Endothelial cell (in vitro differentiated cells): Measurements from ENCODE around the gene MYRIP. TPM values are rescaled to one million over a fixed set of nuclear protein-coding genes. Genes with fewer than 3 reads are reported as not detected.

Experiments
- DNase-seq: peaks from one replicate; pipeline ENCODE4 v3.0.0; 2021; ENCODE audit warnings: low spot score
- H3K27ac Mint-ChIP-seq: one replicate; pipeline ENCODE4 v1.8.0; 2021; ENCODE audit warnings: mixed read lengths, inconsistent platforms; ENCODE audit not compliant: unreplicated experiment
- H3K27me3 Mint-ChIP-seq: one replicate; pipeline ENCODE4 v1.8.0; 2021; ENCODE audit warnings: mild to moderate bottlenecking, moderate library complexity, mixed read lengths, inconsistent platforms; ENCODE audit not compliant: unreplicated experiment
- H3K36me3 Mint-ChIP-seq: one replicate; pipeline ENCODE4 v1.8.0; 2021; ENCODE audit warnings: mild to moderate bottlenecking, low read depth, mixed read lengths, inconsistent platforms; ENCODE audit not compliant: unreplicated experiment
- H3K4me1 Mint-ChIP-seq: one replicate; pipeline ENCODE4 v1.8.0; 2021; ENCODE audit warnings: mild to moderate bottlenecking, mixed read lengths, inconsistent platforms; ENCODE audit not compliant: unreplicated experiment
- H3K4me3 Mint-ChIP-seq: one replicate; pipeline ENCODE4 v1.8.0; 2021; ENCODE audit warnings: mild to moderate bottlenecking, mixed read lengths, inconsistent platforms; ENCODE audit not compliant: unreplicated experiment
- H3K9me3 Mint-ChIP-seq: one replicate; pipeline ENCODE4 v1.8.0; 2021; ENCODE audit warnings: mixed read lengths, inconsistent platforms; ENCODE audit not compliant: unreplicated experiment
- total RNA-seq: library from RNA; stranded (reverse); fragmentation: NEBNext Ultra II Directional; extraction: Animal tissue kit (Norgen Biotek cat#: 25700); gene quantifications from one replicate; pipeline ENCODE4 v1.2.1, GENCODE V29; 2021; ENCODE audit not compliant: unreplicated experiment
- TF ChIP-seq, protein P1 (sequence below): fragments of 200-600 bp; sonication (generic); IDR thresholded peaks from one replicate; pipeline ENCODE4 v1.5.0; 2021; ENCODE audit warnings: antibody characterized with exemption; ENCODE audit not compliant: unreplicated experiment

MYRIP gene
- total RNA-seq, 1 donor from 2014 or later, result 0.49 TPM

DNA sequence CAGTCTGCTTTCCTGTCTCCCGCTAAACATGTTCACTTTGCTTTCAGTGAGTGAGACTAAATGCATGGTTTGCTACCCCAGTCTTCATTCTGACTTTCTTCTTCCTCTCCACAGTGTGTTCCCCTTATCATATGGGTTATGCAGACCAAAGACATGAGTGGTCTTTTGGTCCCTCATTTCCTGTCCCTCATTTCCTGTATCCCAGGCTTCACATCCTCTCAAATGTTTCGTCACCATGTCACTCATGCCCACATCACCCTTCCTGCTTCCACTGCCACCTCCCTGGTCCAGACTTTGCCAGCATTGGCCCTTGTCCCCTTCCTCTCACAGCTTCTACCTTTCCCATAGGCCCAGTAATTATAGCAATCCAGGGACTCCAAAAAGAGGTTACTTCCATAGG is 209.0 kb downstream of the MYRIP start:
- no peaks in the 10 kb centered on the region for H3K9me3 Mint-ChIP-seq
- no peak overlapping the region for H3K4me3 Mint-ChIP-seq
- no peak overlapping the region for H3K27ac Mint-ChIP-seq
- TF ChIP-seq, protein P1, sequence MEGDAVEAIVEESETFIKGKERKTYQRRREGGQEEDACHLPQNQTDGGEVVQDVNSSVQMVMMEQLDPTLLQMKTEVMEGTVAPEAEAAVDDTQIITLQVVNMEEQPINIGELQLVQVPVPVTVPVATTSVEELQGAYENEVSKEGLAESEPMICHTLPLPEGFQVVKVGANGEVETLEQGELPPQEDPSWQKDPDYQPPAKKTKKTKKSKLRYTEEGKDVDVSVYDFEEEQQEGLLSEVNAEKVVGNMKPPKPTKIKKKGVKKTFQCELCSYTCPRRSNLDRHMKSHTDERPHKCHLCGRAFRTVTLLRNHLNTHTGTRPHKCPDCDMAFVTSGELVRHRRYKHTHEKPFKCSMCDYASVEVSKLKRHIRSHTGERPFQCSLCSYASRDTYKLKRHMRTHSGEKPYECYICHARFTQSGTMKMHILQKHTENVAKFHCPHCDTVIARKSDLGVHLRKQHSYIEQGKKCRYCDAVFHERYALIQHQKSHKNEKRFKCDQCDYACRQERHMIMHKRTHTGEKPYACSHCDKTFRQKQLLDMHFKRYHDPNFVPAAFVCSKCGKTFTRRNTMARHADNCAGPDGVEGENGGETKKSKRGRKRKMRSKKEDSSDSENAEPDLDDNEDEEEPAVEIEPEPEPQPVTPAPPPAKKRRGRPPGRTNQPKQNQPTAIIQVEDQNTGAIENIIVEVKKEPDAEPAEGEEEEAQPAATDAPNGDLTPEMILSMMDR, result no peak
- peaks cover 13% of the 10 kb centered on the region for H3K4me1 Mint-ChIP-seq
- no peaks in the 10 kb centered on the region for H3K36me3 Mint-ChIP-seq
- H3K27me3 Mint-ChIP-seq, result peaks cover 2% of the 10 kb centered on the region
- DNase-seq, result no peak

DNA sequence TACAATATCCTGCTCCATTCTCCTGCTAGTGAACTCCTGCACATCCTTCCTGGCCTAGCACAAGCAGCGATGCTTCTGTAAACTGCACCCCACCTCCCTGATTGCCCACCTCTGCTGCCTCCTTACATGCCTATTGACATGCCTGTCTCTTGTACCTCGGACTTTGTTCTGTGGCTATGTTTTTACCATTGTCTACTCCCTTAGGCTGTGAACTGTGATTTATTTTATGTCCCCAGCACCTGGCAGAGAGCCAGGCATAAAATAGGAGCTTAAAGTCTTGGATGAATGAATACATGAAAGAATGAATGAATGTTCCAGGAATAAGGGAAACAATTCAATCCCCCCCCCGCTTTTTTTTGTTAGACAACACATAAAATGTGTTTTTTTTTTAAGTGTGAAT is 210.0 kb downstream of the MYRIP start:
- peaks cover 13% of the 10 kb centered on the region for H3K4me1 Mint-ChIP-seq
- peaks cover 4% of the 10 kb centered on the region for H3K36me3 Mint-ChIP-seq
- TF ChIP-seq, protein P1, result no peak
- H3K9me3 Mint-ChIP-seq, result peaks cover 4% of the 10 kb centered on the region
- no peak for DNase-seq
- H3K4me3 Mint-ChIP-seq, result no peak overlapping the region
- peaks cover 6% of the 10 kb centered on the region for H3K27me3 Mint-ChIP-seq
- no peak overlapping the region for H3K27ac Mint-ChIP-seq

DNA sequence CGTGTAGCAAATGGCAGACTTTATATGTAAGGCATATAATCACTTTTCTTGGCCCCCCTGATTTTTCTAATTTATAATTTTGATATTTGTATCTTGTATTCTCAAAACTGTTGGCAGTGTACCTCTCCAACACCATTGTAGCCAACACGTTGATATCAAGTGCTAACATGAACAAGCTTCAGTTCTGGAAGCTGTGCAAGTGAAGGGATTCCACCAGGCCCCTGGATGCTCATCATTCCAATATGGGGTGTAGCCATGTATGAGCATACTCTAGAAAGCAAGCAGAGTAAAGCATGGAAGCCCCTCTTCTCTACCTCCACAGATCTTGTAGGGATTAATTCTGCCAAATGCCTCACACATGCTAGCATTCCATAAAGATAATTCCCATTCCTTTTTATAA is 211.3 kb downstream of the MYRIP start:
- Mint-ChIP-seq H3K9me3 (peaks cover 9% of the 10 kb centered on the region), H3K36me3 (peaks cover 4% of the 10 kb centered on the region), H3K27ac (no peak overlapping the region), H3K4me3 (no peak overlapping the region), H3K4me1 (peaks cover 13% of the 10 kb centered on the region), H3K27me3 (peaks cover 6% of the 10 kb centered on the region)
- TF ChIP-seq, protein P1, result no peak
- DNase-seq, result no peak

DNA sequence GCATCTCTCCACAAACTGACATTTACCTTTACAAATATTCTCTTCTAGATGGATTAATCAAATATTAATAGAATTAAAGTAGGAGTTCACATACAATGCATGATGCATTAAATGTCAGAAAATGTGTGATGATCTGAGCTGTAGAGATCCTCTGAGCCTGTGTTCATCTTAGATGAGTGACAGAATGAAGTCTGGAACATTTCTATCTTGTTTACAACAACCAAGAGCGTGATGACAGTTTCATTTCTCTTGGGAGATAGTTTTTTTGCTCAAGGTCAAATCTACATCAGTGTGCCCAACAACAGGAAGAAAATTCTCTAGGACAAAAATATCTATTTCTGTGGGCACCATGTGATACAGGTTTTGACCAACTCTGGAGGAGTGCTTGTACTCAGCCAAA is 211.9 kb downstream of the MYRIP start:
- Mint-ChIP-seq H3K27me3 (peaks cover 6% of the 10 kb centered on the region), H3K4me3 (no peak overlapping the region), H3K9me3 (peaks cover 11% of the 10 kb centered on the region), H3K36me3 (peaks cover 4% of the 10 kb centered on the region), H3K27ac (no peak overlapping the region), H3K4me1 (peaks cover 13% of the 10 kb centered on the region)
- DNase-seq, result no peak
- TF ChIP-seq, protein P1, result no peak

DNA sequence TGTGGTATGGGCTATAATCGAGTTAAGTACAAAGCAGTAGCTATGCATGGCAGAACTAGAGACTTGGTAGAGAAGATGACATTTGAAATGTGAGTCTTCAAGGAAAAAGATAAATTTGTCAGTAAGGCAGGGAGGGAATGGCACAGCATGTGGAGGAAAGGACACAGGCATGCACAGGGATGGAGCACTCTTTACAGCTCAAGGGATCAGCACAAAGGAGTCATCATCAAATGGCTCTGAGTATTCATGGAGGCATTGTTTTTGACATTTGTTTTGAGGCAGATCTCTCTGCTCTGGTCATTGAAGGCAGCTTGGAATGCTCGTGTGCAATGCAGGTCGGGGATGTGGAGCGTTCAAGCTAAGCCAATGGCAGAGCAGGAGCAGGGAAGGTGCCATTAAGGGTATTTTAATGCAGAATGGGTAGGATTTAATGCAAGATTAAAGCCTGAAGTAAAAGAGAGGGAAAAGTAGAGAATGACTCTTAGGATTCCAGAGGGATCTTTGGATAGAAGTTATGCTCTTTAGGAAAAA is 213.0 kb downstream of the MYRIP start:
- no peak for DNase-seq
- peaks cover 13% of the 10 kb centered on the region for H3K4me1 Mint-ChIP-seq
- TF ChIP-seq, protein P1, result no peak
- no peak overlapping the region for H3K27ac Mint-ChIP-seq
- H3K4me3 Mint-ChIP-seq, result no peak overlapping the region
- H3K27me3 Mint-ChIP-seq, result peaks cover 9% of the 10 kb centered on the region
- peaks cover 20% of the 10 kb centered on the region for H3K9me3 Mint-ChIP-seq
- peaks cover 12% of the 10 kb centered on the region for H3K36me3 Mint-ChIP-seq
